ENCODE data around the gene AEN.

Gene AEN

DNA sequence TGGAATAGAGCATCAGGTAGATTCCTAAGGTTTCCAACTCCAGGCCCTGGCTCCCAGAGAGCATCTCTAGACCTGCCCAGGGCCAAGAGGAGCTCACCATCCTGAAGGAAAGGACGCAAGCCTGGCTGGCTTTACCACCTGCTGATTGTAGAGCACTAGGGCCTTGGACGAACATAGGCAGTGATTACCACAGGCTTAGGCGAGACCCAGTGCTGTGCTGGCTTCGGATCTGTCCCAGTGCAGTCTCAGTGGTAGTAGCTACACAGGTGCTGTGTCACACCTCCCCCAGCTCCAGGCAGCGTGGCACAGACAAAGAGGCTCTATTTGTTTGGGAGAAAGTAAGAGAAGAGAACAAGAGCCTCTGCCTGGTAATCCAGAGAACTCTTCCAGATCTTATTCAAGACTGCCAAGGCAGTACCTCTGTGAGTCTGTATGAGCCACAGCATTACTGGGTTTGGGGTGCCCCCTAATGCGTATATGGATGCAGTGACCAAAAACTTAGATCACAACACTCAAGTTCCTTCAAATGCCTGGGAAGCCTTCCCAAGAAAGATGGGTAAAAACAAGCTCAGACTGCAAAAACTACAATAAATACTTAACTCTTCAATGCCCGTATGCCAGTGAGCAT lies 43.1 kb downstream of the AEN start:
- no peak for DNase-seq (ENCODE audit: low spot score)

DNA sequence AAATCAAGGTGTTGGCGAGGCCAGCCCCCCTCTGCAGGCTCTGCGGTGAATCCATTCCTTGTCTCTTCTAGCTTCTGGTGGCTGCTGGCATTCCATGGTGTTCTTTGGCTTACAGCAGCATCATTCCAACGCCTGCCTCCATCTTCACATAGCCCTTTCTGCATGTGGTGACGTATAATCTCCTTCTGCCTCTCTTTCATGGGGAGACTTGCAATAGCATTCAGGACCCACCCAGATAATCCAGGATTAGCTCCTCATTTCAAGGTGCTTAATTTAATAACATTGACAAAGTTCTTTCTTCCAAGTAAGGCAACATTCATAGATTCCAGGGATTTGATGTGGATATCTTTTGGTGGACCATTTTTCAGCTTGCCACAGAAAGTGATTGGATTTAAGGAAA lies 53.5 kb downstream of the AEN start:
- no peak for DNase-seq (ENCODE audit: low spot score)

DNA sequence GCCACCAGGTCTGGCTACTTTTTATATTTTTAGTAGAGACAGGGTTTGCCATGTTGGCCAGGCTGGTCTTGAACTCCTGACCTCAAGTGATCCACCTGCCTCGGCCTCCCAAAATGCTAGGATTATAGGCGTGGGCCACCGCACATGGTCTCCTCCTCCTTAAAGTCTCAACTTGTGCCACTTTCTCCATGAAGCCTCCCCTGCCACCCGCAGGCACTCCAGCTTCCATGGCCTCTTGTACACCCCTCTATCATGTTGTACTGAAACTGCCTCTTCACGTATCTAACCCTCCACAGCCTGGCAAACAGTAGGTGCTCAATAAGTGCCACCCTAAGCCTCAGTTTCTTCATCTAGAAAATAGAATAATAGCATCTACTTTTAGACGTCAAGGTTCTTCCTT lies 57.6 kb downstream of the AEN start:
- DNase-seq (ENCODE audit: low spot score): no peak

- no peak for DNase-seq (ENCODE audit: low spot score)
Measured at GRCh38 chr15:88680241-88681001, 59.3 kb downstream of the AEN start.

- DNase-seq (ENCODE audit: low spot score): no peak
Measured at GRCh38 chr15:88681610-88682221, 60.6 kb downstream of the AEN start.

Measured in germinal center (tissue), 1 donor.